ENCODE measurements around the gene PLA2G7.
"Not testable (repeated sequence)": the region's sequence is repeated elsewhere in the genome, so short reads cannot be mapped to it uniquely, and the experiment has no call there.

PLA2G7 gene

DNA sequence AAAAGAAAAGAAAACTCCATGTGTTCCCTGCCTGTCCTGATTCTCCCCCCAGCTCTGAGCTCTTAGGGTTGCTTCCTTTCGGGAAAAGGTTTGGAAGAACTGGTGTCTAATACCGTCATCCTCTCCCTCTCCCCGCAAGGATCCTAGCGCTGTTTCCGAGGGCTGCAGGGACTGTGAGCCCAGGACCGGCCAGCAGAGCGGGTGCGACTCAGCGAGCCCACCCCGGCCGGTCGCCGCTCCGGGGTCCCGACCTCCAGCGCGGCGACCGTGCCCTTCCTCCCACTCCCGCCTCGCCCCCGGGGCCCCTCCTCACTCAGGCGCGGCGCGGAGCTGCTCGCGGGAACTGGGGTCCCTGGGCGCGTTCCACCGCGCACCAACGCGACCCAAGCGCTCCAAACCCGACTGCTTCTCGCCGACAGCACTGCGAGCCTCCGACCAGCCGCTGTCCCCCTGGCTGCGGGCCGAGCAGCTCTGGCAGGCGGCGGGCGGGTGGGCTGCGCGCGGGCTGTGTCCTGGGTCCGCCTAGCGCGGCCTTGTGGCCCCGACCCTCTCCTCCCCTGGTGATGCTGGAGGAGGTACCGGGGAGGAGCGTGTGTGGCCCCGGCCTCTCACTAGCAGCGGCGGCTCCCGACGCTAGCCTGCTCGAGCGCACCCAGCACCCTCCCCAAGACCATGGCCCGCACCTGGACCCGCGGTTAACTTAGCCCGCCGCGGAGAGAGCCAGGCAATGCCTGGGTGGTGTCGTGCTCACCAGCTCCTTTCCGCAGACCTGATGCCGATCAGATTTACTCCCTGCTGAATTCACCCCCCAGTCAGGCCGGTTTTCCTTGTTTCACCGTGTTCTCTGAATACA lies at the start of gene PLA2G7:
Gene PLA2G7, minus strand, starts transcription at position 509 of the 853 bp plus-strand sequence. CDS start 12,484 bp downstream, outside the sequence.
- DNase-seq (ENCODE audit: low spot score), result peak; percentile 24

GRCh38 chr6:46784535-46784934 lies 49.4 kb upstream of the PLA2G7 start:
- no peak for DNase-seq (ENCODE audit: low spot score)

DNA sequence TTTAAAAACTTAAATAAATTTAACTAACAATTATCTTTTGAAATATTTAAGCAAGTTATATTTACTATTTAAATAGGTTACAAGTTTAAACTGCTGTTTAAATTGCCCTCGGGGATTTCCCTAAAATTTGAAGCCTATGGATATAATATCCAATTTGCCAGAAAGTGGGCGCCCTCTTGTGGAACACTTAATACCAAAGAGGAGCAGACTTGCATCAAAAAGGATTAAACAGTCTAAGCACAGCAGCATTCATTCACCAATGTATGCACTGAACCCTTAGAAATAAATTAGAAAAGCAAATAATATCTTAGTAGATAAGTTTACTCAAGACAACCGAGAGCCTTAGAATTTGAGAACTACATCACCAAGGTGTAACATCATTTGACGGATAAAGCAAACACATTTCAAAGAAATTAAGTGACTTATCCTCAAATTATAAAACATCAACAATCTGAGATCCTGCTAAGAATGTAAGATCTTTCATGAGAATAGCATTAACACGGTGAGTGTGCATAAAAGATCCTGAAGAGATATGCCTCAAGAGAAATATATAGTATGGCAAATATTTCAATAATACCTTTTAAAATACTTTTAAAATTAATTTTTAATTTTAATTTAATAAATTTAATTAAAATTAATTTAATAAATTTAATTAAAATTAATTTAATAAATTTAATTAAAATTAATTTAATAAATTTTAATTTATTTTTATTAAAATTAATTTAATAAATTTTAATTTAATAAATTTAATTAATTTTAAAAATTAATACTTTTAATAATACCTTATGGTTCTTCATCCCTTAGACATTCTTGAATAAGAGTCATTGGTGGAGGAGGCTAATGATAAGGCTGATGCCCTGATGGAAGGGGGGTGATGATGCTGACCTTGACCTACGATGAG lies 46.6 kb upstream of the PLA2G7 start:
- peak; percentile 11 for DNase-seq (ENCODE audit: low spot score)

- no peak for DNase-seq (ENCODE audit: low spot score)
Measured at GRCh38 chr6:46777476-46778346, 42.5 kb upstream of the PLA2G7 start.

- DNase-seq (ENCODE audit: low spot score), result no peak
Measured at GRCh38 chr6:46776070-46776712, 41.0 kb upstream of the PLA2G7 start.

DNA sequence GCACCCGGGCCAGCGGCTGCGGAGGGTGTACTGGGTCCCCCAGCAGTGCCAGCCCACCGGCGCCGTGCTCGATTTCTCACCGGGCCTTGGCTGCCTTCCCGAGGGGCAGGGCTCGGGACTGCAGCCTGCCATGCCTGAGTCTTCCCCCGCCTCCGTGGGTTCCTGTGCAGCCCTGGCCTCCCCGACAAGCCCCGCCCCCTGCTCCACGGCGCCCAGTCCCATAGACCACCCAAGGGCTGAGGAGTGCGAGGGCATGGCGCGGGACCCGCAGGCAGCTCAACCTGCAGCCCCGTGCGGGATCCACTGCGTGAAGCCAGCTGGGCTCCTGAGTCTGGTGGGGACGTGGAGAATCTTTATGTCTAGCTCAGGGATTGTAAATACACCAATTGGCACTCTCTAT lies 39.6 kb upstream of the PLA2G7 start:
- DNase-seq (ENCODE audit: low spot score), result not testable (repeated sequence)

DNA sequence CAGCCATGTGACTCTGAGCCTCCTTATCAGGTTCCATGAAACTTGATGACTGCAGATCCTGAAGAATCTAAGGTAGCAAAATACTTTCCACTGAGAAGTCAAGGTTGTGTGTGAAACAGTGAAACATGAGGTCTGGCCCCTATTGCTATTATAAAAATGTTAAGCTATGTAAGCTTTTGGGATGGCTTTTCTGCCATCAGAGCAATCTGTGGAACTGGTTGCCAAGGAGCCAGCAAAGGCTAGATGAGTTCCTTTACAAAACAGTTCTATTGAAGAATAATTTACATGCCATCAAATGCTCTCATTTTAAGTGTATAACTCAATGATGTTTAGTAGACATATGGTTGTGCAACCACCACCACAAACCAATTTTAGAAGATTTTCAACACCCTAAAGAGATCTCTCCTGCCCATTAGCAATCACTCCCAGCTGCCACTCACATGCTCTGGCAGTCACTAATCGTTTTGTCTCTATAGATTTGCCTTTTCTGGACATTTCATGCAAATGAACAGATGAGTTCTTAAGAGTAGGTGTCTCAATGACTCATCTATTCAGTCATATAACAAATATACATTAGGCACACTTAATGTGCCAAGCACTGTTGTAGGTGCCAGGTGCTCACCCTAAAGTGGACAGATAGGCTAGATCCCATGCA lies 38.2 kb upstream of the PLA2G7 start:
- DNase-seq (ENCODE audit: low spot score), result no peak

DNA sequence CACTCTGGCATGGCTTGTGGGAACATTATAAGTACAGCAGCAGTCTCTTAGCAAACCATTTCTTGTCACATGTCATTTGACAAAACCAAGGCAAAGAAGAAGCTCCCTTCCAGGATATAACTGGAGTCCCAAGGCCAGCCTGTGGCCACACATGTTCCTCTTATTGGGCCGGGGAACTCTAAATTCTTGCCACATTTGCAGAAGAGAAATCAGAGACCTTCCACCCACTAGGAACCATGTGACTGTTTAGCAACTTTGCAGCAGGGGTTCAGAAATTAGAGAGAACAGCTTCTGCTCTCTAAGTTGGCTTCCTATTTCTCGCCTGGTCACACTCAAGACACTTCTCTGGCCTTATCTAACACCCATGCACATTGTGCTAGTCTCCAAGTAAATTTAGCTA lies 37.6 kb upstream of the PLA2G7 start:
- peak; percentile 2 for DNase-seq (ENCODE audit: low spot score)

DNA sequence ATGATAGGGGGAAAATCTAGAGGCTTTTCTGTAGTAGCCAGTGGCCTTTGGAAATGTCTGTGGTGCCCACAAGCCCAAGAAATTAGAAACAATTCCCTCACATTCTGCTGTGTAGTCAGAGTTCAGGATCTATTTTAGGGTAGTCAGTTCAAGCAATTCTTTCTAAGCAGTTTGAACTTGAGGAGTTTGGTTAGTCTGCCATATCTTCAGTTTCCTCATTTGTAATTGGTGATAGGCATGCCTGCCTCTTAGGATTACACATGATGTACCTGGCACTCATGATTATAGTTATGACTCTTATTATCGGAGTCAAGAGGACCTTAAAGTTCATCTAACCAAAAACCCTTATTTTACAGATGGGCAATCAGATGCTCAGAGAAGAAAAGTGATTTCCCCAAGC lies 36.8 kb upstream of the PLA2G7 start:
- no peak for DNase-seq (ENCODE audit: low spot score)

- no peak for DNase-seq (ENCODE audit: low spot score)
Measured at GRCh38 chr6:46764961-46765360, 29.8 kb upstream of the PLA2G7 start.

DNA sequence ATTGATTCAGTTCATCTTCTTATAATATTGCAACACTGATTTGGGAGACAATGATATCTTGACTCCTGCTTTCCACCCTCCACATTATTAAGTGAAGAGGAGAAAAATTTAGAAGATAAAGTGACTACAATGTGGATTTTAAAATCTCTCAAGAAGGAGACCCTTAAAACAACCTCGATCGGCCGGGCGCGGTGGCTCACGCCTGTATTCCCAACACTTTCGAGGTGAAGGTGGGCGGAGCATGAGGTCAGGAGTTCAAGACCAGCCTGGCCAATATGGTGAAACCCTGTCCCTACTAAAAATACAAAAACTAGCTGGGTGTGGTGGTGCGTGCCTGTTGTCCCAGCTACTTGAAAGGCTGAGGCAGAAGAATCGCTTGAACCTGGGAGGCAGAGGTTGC lies 29.1 kb upstream of the PLA2G7 start:
- DNase-seq (ENCODE audit: low spot score), result not testable (repeated sequence)

- no peak for DNase-seq (ENCODE audit: low spot score)
Measured at GRCh38 chr6:46763466-46763865, 28.3 kb upstream of the PLA2G7 start.

- no peak for DNase-seq (ENCODE audit: low spot score)
Measured at GRCh38 chr6:46760925-46761324, 25.8 kb upstream of the PLA2G7 start.

- no peak for DNase-seq (ENCODE audit: low spot score)
Measured at GRCh38 chr6:46758960-46759753, 24.0 kb upstream of the PLA2G7 start.

GRCh38 chr6:46757214-46757596 lies 22.0 kb upstream of the PLA2G7 start:
- no peak for DNase-seq (ENCODE audit: low spot score)

DNA sequence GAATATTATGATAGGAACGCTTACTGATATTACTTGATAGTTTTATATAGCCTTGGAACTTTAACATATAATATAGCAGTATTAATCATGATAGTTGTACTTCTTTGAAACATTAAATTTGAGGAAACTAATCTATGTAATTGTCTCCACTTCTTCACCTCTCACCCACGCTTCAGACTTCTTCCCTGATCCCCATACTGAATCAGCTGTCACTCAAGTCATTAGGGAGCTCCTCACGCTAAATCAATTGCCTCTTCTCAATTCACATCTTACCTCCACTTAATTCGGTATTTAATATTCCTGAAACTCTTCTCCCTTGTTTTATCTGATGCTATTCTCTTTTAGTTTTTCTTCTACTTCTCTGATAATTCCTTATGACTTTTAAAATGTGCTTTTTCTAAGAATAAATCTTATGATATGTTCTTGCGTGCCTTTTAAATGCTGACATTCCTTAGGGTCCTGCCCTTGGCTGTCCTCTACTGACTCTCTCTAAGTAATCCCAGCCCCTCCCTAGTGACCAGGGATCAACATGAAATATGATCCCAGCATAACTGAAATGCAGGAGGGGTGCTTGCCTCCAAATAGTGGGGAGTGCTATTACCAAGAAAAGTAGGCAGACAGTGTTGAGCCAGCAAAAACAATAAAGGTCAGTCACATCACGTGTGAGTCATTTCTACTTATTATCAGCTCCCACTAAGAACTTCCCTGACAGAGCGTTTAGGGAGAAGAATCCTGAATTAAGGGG lies 21.5 kb upstream of the PLA2G7 start:
- no peak for DNase-seq (ENCODE audit: low spot score)

DNA sequence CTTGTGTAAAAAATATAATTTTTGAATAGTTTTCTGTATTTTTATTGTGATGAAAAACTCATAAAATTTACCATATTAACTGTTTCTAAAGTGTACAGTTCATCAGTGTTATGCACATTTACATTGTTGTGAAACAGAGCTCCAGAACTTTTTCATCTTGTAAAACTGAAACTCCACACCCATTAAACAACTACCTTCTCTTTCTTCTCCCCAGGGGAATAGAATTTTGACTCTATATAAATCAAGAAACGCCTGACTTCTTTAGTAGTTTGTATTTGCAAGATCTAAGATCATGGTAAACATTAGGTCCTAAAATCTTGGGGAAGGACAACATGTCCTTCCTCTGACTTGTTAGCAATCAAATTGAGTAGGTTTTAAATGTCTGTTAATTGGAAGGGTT lies 20.7 kb upstream of the PLA2G7 start:
- no peak for DNase-seq (ENCODE audit: low spot score)

- no peak for DNase-seq (ENCODE audit: low spot score)
Measured at GRCh38 chr6:46751658-46752057, 16.5 kb upstream of the PLA2G7 start.

DNA sequence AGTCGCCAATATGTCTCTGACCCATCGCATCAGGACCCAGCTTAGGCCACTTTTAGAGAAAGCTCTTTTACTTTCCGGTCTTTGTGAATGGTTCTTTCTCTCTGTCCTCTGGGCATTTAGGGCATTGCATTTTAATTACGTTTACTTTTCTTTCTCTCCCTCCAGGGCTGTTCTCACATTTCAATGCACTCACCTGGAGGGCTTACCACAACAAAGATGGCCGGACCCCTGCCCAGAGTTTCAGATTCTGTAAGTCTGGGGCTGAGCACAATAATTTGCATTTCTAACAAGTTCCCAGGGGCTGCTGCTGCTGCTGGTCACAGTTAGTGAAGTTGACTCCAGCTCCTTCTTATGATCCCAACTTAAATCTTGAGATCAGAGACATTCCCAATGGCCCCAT lies 14.6 kb upstream of the PLA2G7 start:
- no peak for DNase-seq (ENCODE audit: low spot score)
